Hepatocyte (in vitro differentiated cells): ENCODE results near the gene HRH3.

ENCODE experiments used
- EZH2 ChIP-seq: fragments of 200-600 bp; sonication (generic); IDR thresholded peaks from 2 replicates; pipeline ENCODE4 v1.6.1; 2016; ENCODE audit warnings: antibody characterized with exemption, mild to moderate bottlenecking, borderline replicate concordance
- TF ChIP-seq, protein P1 (sequence below): fragments of 200-600 bp; sonication (generic); IDR thresholded peaks from 2 replicates; pipeline ENCODE4 v1.5.1; 2016; ENCODE audit warnings: antibody characterized with exemption, mild to moderate bottlenecking; ENCODE audit not compliant: poor library complexity

GRCh38 chr20:62168890-62169435 is 51.1 kb downstream of the HRH3 start:
- TF ChIP-seq, protein P1, sequence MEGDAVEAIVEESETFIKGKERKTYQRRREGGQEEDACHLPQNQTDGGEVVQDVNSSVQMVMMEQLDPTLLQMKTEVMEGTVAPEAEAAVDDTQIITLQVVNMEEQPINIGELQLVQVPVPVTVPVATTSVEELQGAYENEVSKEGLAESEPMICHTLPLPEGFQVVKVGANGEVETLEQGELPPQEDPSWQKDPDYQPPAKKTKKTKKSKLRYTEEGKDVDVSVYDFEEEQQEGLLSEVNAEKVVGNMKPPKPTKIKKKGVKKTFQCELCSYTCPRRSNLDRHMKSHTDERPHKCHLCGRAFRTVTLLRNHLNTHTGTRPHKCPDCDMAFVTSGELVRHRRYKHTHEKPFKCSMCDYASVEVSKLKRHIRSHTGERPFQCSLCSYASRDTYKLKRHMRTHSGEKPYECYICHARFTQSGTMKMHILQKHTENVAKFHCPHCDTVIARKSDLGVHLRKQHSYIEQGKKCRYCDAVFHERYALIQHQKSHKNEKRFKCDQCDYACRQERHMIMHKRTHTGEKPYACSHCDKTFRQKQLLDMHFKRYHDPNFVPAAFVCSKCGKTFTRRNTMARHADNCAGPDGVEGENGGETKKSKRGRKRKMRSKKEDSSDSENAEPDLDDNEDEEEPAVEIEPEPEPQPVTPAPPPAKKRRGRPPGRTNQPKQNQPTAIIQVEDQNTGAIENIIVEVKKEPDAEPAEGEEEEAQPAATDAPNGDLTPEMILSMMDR: no peak
- TF ChIP-seq EZH2: no peak
